Skeletal muscle tissue (tissue), 4 donors: ENCODE data around the gene PRDM16. TPM values are rescaled to one million over a fixed set of nuclear protein-coding genes. Genes with fewer than 3 reads are reported as not detected.

Experiments used
- H3K27ac ChIP-seq: one replicate; pipeline ENCODE4 v1.7.0; 2013; ENCODE audit warnings: mild to moderate bottlenecking, low read depth, low read length, inconsistent platforms
- H3K27me3 ChIP-seq, 3 donors: one replicate each; pipeline ENCODE4 v1.7.0; 2013; ENCODE audit warnings: low read length in 3 of 3; ENCODE audit not compliant: control insufficient read depth in 3 of 3, insufficient read depth in 3 of 3
- H3K36me3 ChIP-seq, 3 donors: one replicate each; pipeline ENCODE4 v1.7.0; 2013; ENCODE audit warnings: low read length in 3 of 3; ENCODE audit not compliant: control insufficient read depth in 3 of 3, insufficient read depth in 3 of 3
- H3K4me1 ChIP-seq, 3 donors: one replicate each; pipeline ENCODE4 v1.7.0; 2013; ENCODE audit warnings: low read length in 3 of 3, mild to moderate bottlenecking in 3 of 3; ENCODE audit not compliant: control insufficient read depth in 3 of 3, insufficient read depth in 3 of 3
- H3K4me3 ChIP-seq, 3 donors: one replicate each; pipeline ENCODE4 v1.7.0; 2013; ENCODE audit warnings: low read length in 3 of 3
- H3K9ac ChIP-seq, 3 donors: one replicate each; pipeline ENCODE4 v1.7.0; 2013; ENCODE audit warnings: low read length in 3 of 3, mild to moderate bottlenecking in 3 of 3, moderate library complexity in 2 of 3, low read depth in 1 of 3
- H3K9me3 ChIP-seq, 3 donors: one replicate each; pipeline ENCODE4 v1.7.0; 2013; ENCODE audit warnings: low read length in 3 of 3; ENCODE audit not compliant: control insufficient read depth in 3 of 3
- total RNA-seq: library from RNA; depleted of rRNA; stranded (reverse); fragments of >200 nt; gene quantifications from one replicate; pipeline ENCODE4 v1.2.3, GENCODE V29; 2014
- donor health status: Osteomylitis.

Gene PRDM16
- total RNA-seq, 1 donor from 2014 or later, result 4.7 TPM

DNA sequence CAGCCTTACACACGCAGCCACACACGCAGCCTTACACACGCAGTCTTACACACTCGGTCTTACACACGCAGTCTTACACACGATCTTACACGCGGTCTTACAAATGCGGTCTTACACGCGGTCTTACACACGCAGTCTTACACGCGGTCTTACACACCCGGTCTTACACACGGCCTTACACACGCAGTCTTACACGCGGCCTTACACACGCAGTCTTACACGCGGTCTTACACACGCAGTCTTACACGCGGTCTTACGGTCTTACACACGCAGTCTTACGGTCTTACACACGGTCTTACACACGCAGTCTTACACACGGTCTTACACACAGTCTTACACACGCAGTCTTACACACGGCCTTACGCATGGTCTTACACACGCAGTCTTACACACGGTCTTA, 111.9 kb downstream of the PRDM16 start:
- Histone ChIP-seq H3K4me1 (peaks cover 0 to 5% (median 2%) of the 10 kb centered on the region in 3 donors), H3K27me3 (peaks cover 10 to 26% (median 11%) of the 10 kb centered on the region in 3 donors), H3K9ac (no peak overlapping the region), H3K36me3 (no peaks in the 10 kb centered on the region), H3K4me3 (no peak overlapping the region), H3K27ac (no peak overlapping the region), H3K9me3 (no peaks in the 10 kb centered on the region)

DNA sequence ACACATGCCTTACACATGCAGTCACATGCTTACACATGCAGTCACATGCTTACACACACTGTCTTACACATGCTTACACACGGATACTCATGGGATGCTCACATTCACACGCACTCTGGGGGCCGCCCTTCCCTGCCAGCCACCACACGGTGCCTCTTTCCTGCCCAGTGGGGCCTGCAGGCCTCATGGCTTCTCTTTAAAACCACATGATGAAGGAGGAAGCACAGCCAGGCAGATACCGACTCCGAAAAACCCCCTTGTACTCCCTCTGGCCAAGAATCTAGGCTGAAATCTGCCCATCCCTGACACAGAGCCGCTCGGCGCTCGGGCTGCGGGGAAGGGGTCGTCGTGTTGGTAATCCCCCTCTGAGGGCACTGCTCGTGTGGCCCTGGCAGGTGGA, 113.0 kb downstream of the PRDM16 start:
- Histone ChIP-seq H3K4me3 (no peak overlapping the region), H3K27ac (no peak overlapping the region), H3K9ac (no peak overlapping the region), H3K36me3 (no peaks in the 10 kb centered on the region), H3K4me1 (peaks cover 4 to 16% (median 12%) of the 10 kb centered on the region in 3 donors), H3K27me3 (peaks cover 10 to 23% (median 11%) of the 10 kb centered on the region in 3 donors), H3K9me3 (no peaks in the 10 kb centered on the region)

DNA sequence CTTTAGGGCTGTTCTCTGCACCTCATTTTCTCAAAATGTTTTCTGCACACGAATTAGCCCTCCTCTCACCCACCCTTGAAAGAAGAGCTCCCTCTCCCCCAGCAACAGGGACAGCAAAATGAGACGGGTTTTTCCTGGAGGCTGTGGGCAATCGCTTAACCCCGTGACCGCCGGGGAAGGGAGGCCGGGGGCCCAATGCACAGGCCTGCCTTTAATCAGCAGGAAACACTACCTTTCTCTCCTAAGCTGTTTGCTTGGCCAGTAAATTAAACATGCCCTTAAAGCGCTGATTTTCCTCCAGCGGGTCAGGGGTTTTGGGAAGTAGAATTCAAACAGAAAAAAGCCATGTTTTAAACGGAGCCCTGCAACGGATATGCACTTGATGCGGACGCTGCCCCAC, 114.4 kb downstream of the PRDM16 start:
- Histone ChIP-seq H3K4me3 (no peak overlapping the region), H3K27ac (no peak overlapping the region), H3K27me3 (peaks cover 10 to 23% (median 11%) of the 10 kb centered on the region in 3 donors), H3K4me1 (peaks cover 4 to 20% (median 15%) of the 10 kb centered on the region in 3 donors), H3K9ac (no peak overlapping the region), H3K36me3 (no peaks in the 10 kb centered on the region), H3K9me3 (no peaks in the 10 kb centered on the region)

- H3K27ac ChIP-seq, result no peak overlapping the region
These were observed 114.8 kb downstream of the PRDM16 start for GRCh38 chr1:3183813-3184212.

GRCh38 chr1:3184666-3185065, 115.7 kb downstream of the PRDM16 start:
- Histone ChIP-seq H3K4me3 (no peak overlapping the region), H3K36me3 (no peaks in the 10 kb centered on the region), H3K9ac (no peak overlapping the region), H3K4me1 (peaks cover 4 to 20% (median 15%) of the 10 kb centered on the region in 3 donors), H3K27ac (no peak overlapping the region), H3K27me3 (peaks cover 10 to 23% (median 11%) of the 10 kb centered on the region in 3 donors), H3K9me3 (no peaks in the 10 kb centered on the region)

More at GRCh38 chr1:3183813-3184212, 114.8 kb downstream of the PRDM16 start:
- no peak overlapping the region for H3K4me3 ChIP-seq
- H3K4me1 ChIP-seq, result peaks cover 4 to 20% (median 15%) of the 10 kb centered on the region in 3 donors
- no peak overlapping the region for H3K9ac ChIP-seq
- H3K9me3 ChIP-seq, result no peaks in the 10 kb centered on the region
- H3K36me3 ChIP-seq, result no peaks in the 10 kb centered on the region
- H3K27me3 ChIP-seq, result peaks cover 10 to 23% (median 11%) of the 10 kb centered on the region in 3 donors

DNA sequence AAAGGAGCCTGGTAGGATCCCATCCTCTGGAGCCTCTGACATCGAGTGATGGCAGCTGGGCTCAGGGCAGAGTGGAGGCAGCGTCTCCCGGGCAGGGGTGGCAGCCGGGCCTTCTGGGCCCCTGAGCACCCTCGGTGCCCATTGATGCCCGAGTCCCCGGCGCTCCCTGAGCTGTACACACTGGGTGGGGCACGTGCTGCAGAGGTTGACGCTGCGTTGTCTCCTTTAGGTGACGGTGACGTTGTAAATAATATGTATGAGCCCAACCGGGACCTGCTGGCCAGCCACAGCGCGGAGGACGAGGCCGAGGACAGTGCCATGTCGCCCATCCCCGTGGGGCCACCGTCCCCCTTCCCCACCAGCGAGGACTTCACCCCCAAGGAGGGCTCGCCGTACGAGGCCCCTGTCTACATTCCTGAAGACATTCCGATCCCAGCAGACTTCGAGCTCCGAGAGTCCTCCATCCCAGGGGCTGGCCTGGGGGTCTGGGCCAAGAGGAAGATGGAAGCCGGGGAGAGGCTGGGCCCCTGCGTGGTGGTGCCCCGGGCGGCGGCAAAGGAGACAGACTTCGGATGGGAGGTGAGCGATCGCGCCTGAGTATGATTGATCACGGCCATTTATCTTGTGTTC, 117.0 kb downstream of the PRDM16 start:
- Histone ChIP-seq H3K27ac (peak overlapping the region; percentile 66), H3K4me1 (peaks cover 4 to 20% (median 15%) of the 10 kb centered on the region in 3 donors), H3K36me3 (no peaks in the 10 kb centered on the region), H3K27me3 (peaks cover 10 to 23% (median 11%) of the 10 kb centered on the region in 3 donors), H3K9ac (peak overlapping the region in 1 of 3 donors; percentile 40), H3K4me3 (no peak overlapping the region), H3K9me3 (no peaks in the 10 kb centered on the region)

DNA sequence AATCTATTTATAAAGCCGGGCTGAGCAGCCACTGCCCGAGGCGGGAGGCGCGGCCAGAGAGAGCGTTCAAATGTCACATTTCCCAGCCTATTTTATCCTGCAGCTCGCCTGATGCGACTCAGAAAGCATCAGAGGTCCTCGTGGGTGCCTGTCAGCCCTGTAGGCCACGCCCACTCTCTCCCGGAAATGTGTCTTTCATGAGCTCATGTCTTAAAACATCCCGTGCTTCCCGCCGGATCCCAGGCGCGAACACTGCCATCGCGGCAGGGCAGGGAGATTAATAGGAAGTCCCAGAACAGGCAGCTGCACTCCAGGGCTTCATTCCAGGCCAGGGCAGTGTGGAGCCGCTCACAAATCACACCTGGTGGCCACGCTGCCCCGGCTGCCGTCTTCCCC, 117.5 kb downstream of the PRDM16 start:
- H3K36me3 ChIP-seq, result no peaks in the 10 kb centered on the region
- H3K27me3 ChIP-seq, result peaks cover 10 to 23% (median 11%) of the 10 kb centered on the region in 3 donors
- H3K27ac ChIP-seq, result peak overlapping the region; percentile 66
- peak overlapping the region in 2 of 3 donors; percentile 42 to 64 for H3K9ac ChIP-seq
- H3K4me3 ChIP-seq, result peak overlapping the region in 1 of 3 donors; percentile 22
- no peaks in the 10 kb centered on the region for H3K9me3 ChIP-seq
- peaks cover 4 to 20% (median 15%) of the 10 kb centered on the region in 3 donors for H3K4me1 ChIP-seq

DNA sequence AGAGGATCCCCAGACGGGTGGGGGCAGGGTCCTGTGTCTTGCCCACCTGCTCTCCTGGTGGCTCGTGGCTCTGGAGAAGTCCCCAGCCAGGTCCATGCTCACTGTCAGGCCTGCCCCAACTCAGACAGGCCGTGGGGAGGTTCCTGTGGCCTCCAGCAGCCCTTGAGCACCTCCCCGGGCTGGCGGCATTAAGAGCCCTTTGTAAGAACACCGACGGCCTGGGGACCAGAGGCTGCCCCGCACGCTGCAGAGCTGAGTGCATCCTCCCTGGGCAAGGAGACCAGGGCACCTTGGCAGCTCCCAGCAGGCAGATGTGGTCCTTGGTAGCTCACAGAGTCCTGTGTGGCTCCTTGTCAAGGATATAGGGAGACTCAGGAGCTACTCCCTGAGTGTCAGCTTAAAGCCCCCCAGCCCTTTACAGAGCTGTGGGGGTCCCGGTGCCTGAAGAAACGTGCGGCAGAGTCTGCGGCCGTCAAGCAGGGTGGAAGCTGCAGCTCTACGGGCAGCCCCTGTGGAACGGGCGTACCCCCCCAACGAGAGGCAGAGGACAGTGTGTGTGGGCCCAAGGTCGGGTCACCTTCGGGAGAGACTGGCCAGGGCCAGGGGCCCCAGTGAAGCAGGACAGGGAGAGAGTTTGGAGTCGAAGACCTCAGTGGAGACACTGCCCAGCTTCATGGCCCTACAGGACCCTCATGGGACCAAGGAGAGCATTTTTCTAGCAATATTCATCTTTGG, 118.6 kb downstream of the PRDM16 start:
- H3K27ac ChIP-seq, result peak overlapping the region; percentile 66
- no peak overlapping the region for H3K4me3 ChIP-seq
- H3K27me3 ChIP-seq, result peaks cover 10 to 23% (median 11%) of the 10 kb centered on the region in 3 donors
- peak overlapping the region in 1 of 3 donors; percentile 42 for H3K9ac ChIP-seq
- H3K4me1 ChIP-seq, result peaks cover 4 to 20% (median 15%) of the 10 kb centered on the region in 3 donors
- no peaks in the 10 kb centered on the region for H3K9me3 ChIP-seq
- no peaks in the 10 kb centered on the region for H3K36me3 ChIP-seq

GRCh38 chr1:3188150-3188971, 119.4 kb downstream of the PRDM16 start:
- H3K9me3 ChIP-seq, result no peaks in the 10 kb centered on the region
- H3K4me3 ChIP-seq, result no peak overlapping the region
- H3K27ac ChIP-seq, result no peak overlapping the region
- H3K36me3 ChIP-seq, result no peaks in the 10 kb centered on the region
- peaks cover 4 to 20% (median 15%) of the 10 kb centered on the region in 3 donors for H3K4me1 ChIP-seq
- no peak overlapping the region for H3K9ac ChIP-seq
- peaks cover 10 to 21% (median 11%) of the 10 kb centered on the region in 3 donors for H3K27me3 ChIP-seq
